ENCODE data around the gene KCTD2.

- TF ChIP-seq POLR2AphosphoS5 (IDR thresholded peaks at IDR 0.05) (no peak), CTCF (IDR thresholded peaks at IDR 0.05 in 8 of 11, conservative IDR thresholded peaks at IDR 0.05 in 3 of 11) (no peak), POLR2A (IDR thresholded peaks at IDR 0.05) (no peak)
Observed at GRCh38 chr17:75012096-75012345, 35.0 kb upstream of the KCTD2 start.

Measured in spleen (tissue), 7 donors.